Stimulated activated naive CD4-positive, alpha-beta T cell (primary cell): ENCODE results near the gene PREPL.

Experiments used
- DNase-seq, 6 experiments: peaks; one replicate each; lab custom pipeline; 2025; lab: John Stamatoyannopoulos, UW

The PREPL gene

GRCh38 chr2:44295633-44296359, 65.5 kb downstream of the PREPL start:
- DNase-seq = peak in 2 of 6 experiments; percentile 3

DNA sequence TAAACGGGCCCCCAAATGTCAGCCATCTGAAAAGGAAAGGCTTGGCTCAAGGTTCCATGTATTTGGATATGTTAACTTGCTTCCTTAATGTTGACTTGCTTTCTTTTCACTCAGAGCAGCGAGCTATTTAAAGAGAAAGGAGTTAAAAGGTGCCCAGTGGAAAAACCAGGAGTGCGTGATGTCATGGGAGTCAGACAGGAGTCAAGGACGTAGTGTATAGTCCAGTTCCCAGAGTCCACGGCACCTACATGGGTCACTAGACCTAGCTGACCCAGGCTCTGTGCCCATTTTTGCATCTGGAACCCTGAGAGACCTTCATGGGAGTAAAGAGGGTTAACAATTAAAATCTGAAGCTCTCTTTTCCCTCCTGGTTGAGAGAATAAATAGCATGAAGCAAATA, 66.2 kb downstream of the PREPL start:
- no peak for DNase-seq

DNA sequence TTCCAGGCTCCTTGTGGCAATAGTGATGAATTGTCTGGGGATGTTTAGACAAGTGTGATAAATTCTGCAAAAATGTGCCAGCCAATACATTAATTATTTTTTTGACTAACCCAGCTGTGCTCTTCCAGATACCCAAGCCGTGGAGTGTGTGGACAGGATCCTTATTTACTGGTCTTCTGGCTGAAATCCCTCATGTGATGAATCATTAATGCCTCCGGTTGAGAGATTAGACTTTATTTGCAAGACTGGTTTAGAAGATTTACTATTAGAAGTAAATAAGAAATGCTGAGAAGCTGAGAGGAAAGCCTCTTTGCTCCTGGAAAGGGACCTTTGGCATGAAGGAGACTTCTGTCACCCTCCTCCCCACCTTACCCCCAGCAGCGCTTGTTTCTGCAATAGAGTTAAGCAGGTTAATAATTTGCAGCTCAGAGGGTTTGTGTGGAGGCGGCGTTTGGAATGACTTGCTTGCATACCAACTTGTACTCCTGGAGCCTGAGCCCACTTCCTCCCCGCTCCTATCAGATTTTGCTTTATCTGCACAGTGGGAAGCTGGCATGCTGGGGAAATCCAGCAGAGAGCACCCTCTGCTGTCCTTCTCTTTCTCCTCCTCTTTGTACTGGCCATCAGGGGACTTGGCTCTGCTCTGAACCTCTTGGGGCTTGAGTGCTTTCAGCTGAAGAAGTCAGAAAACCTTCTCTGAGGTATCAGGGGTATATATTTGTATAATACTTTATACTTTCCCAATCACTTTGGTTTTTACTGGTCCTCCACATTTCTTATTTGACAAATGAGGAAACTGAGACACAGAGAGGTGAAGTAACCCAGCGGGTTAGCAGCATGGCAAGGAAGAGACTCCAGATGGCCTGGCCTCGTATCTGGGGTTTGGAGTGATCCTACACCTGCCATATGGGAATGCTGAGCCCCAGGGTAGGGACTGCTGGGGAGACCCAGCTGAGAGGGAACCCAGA, 69.7 kb downstream of the PREPL start:
- DNase-seq = no peak

DNA sequence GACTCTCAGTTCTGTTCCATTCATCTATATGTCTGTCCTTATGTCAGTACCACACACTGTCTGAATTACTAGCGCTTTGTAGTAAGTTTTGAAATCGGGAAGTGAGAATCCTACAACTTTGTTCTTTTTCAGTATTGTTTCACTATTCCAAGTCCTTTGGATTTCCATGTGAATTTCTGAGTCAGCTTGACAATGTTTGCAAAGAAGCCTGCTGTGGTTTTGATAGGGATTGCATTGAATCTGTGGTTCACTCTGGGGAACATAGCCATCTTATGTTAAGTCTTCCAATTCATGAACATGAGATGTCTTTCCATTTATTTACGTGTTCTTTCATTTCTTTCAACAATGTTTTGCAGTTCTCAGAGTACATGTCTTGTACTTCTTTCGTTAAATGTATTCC, 71.0 kb downstream of the PREPL start:
- DNase-seq = no peak

DNA sequence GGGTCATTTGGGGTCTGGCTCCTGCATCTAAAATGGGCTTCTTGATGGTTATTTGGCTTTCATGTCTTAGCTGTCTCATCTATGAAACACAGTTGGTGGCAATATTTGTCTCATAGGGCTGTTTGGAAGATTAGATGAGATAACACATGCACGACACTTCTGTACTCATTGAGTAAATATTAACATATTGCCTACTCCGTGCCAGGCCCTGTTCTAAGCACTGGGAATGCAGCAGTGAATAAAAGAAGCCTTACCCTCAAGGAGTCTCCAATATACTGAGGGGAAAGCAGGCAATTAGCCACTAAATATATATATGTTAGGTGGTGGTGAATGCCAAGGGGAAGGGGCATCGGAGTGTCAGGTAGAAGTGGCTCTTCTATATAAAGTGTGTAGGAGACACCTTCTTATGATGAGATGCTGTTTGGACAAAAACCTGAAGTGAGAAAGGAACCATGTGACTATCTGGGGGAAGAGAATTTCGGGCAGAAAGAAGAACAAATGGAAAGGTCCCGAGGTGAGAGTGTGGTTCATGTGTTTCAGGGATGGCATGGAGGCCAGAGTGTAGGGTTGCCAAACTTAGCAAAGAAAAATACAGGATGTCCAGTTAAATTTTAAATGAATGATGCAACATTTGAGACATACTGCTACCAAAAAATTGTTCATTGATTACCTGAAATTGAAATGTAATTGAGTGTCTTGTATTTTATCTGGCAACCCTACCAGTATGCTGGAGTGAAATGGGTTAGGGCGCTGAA, 74.2 kb downstream of the PREPL start:
- DNase-seq = no peak

- no peak for DNase-seq
Observed at GRCh38 chr2:44286119-44286883, 75.0 kb downstream of the PREPL start.

DNA sequence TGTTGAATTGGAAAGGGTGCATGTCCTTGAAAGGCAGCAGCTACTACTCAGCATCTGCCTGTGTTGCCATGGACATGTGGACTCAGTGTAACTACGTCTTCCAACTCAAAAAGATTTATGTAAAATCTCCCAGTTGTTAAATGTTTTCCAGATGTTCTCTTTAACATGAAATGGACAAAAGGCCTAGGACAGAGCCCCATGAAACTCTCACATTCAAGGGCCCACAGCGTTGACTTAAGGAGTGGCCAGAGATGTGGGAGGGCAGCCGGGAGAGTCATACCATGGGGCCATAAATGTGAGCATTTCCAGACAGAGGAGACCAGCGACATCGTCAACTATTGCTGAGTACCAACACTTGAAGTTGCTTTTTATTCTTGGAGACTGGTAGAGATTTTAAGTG, 76.1 kb downstream of the PREPL start:
- DNase-seq = no peak

DNA sequence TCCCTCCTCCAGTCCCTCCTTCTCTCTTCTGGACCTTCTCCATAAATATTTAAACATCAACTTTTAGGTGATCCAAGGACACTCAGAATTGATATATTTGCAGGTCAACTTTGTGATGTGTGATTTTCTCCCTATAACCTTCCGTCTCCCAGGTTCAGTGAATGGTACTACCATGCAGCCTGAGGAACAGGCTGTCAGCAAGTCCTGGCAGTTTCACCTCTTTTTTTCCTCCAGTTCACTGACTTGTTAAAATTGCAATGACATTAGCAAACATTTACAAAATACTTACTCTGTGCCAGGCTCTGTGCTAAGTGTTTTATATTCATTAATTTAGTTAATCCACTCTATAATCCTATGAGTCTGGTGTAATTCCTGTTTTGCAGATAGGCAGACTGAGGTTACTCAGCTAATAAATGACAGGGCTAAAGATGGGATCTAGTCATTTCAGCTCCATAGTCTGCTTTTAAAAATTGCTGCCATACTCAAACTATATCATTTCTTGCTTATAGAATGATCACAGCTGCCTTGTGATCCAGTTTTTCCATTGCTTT, 78.1 kb downstream of the PREPL start:
- no peak for DNase-seq

- no peak for DNase-seq
Observed at GRCh38 chr2:44280869-44281268, 80.4 kb downstream of the PREPL start.

GRCh38 chr2:44277541-44277940, 83.8 kb downstream of the PREPL start:
- DNase-seq = no peak

- DNase-seq = no peak
Observed at GRCh38 chr2:44275927-44276303, 85.4 kb downstream of the PREPL start.

DNA sequence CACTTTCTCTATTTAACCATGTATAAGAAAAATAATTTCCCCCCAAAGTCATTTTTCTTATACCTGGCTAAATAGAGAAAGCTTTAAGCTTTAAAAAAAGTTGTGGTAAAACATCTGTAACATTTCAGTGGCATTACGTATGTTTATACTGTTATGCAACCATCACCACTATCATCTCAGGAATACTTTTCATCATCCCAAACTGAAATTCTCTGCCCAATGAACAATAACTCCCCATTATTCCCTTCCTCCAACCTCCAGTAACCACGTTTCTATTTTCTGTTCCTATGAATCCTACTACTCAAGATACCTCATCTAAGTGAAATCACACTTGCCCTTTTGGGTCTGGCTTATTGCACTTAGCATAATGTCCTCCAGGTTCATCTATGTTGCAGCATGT, 87.7 kb downstream of the PREPL start:
- DNase-seq = no peak

DNA sequence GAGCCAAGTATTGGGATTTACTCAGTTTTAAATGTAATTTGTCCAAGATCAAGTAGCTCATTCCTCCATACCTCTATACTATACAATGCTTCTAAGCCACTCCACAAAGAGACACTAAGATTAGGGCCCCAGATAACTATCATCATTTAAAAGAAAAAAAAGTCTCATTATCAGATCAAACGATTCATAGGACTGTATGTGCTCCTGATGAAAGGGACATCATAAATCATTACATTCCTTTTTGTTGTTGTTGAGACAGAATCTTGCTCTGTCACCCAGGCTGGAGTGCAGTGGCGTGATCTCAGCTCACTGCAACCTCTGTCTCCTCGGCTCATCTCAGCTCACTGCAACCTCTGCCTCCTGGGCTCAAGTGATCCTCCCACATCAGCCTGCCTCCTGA, 88.2 kb downstream of the PREPL start:
- no peak for DNase-seq

GRCh38 chr2:44271296-44271695, 90.0 kb downstream of the PREPL start:
- DNase-seq = no peak

DNA sequence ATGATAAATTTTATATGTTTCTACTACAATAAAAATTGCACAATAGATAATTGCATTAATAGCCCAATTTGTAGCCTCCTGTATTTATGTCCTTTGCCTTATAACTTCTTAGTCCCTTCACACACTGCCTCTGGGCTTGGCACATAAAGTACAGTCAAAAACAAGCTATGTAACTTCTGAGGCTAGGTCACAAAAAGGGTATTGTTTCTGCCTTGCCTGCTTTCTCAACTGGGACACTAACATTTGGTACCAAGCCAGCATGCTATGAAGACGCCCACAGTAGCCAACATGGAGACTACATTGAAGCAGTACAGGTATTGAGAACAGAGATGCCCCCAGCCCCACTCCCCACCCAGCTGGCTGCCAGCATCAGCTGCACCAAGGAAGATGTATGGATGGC, 91.5 kb downstream of the PREPL start:
- DNase-seq = no peak

- DNase-seq = no peak
Observed at GRCh38 chr2:44267796-44268648, 93.3 kb downstream of the PREPL start.
